Activated CD4-positive, CD25-positive, alpha-beta regulatory T cell treated with anti-CD3 and anti-CD28 coated beads, Interleukin-2, amount 50 U/mL, for 16 hours (primary cell): ENCODE data around the gene PSMD1.

ENCODE experiments used
- DNase-seq: peaks from one replicate; pipeline ENCODE4 v3.0.0-alpha.2; 2020; ENCODE audit warnings: low read depth, low spot score

The PSMD1 gene

GRCh38 chr2:231034291-231034882, 22.3 kb upstream of the PSMD1 start:
- DNase-seq, result no peak

- DNase-seq, result no peak
Measured at GRCh38 chr2:231036131-231036530, 20.5 kb upstream of the PSMD1 start.

GRCh38 chr2:231036578-231037106, 20.0 kb upstream of the PSMD1 start:
- no peak for DNase-seq

GRCh38 chr2:231037202-231037730, 19.4 kb upstream of the PSMD1 start, which contains the start of gene C2orf72:
C2orf72 (plus strand) TSS chr2:231037523; CDS start chr2:231037566, 43 bp downstream.
- no peak for DNase-seq

GRCh38 chr2:231037731-231038482, 18.8 kb upstream of the PSMD1 start:
- DNase-seq, result no peak

- no peak for DNase-seq
Measured at GRCh38 chr2:231038483-231039293, 18.0 kb upstream of the PSMD1 start.

GRCh38 chr2:231039294-231039664, 17.4 kb upstream of the PSMD1 start:
- DNase-seq, result no peak

- DNase-seq, result no peak
Measured at GRCh38 chr2:231039821-231040364, 16.8 kb upstream of the PSMD1 start.

GRCh38 chr2:231041061-231041689, 15.5 kb upstream of the PSMD1 start:
- no peak for DNase-seq

GRCh38 chr2:231043796-231044195, 12.9 kb upstream of the PSMD1 start:
- DNase-seq, result no peak

- DNase-seq, result no peak
Measured at GRCh38 chr2:231046916-231047273, 9.8 kb upstream of the PSMD1 start.

- DNase-seq, result no peak
Measured at GRCh38 chr2:231047274-231047922, 9.3 kb upstream of the PSMD1 start.

GRCh38 chr2:231047923-231048915, 8.4 kb upstream of the PSMD1 start:
- DNase-seq, result no peak

- no peak for DNase-seq
Measured at GRCh38 chr2:231049286-231050017, 7.2 kb upstream of the PSMD1 start.

GRCh38 chr2:231050018-231050901, 6.4 kb upstream of the PSMD1 start:
- DNase-seq, result no peak

- no peak for DNase-seq
Measured at GRCh38 chr2:231051116-231051515, 5.6 kb upstream of the PSMD1 start.

GRCh38 chr2:231052494-231053451, 3.9 kb upstream of the PSMD1 start:
- DNase-seq, result peak; percentile 68
